Hepatocyte (in vitro differentiated cells): Measurements from ENCODE around the gene CLBA1.

Source experiments
- CTCF ChIP-seq: fragments of 200-600 bp; sonication (generic); IDR thresholded peaks from 2 replicates; pipeline ENCODE4 v1.5.1; 2016; ENCODE audit warnings: antibody characterized with exemption, mild to moderate bottlenecking; ENCODE audit not compliant: poor library complexity
- EZH2 ChIP-seq: fragments of 200-600 bp; sonication (generic); IDR thresholded peaks from 2 replicates; pipeline ENCODE4 v1.6.1; 2016; ENCODE audit warnings: antibody characterized with exemption, mild to moderate bottlenecking, borderline replicate concordance
- EZH2phosphoT487 ChIP-seq: fragments of 200-600 bp; sonication (generic); IDR thresholded peaks from one replicate; pipeline ENCODE4 v1.6.1; 2018; ENCODE audit warnings: antibody characterized with exemption, mild to moderate bottlenecking, low read depth, moderate library complexity; ENCODE audit not compliant: unreplicated experiment, severe bottlenecking

GRCh38 chr14:104974146-104974541, 11.4 kb upstream of the CLBA1 start:
- TF ChIP-seq EZH2: no peak
- TF ChIP-seq CTCF: no peak
- TF ChIP-seq EZH2phosphoT487: no peak
